ENCODE data around the gene RUNDC3A. TPM values are rescaled to one million over a fixed set of nuclear protein-coding genes. Genes with fewer than 3 reads are reported as not detected.
"Not testable (repeated sequence)": the region's sequence is repeated elsewhere in the genome, so short reads cannot be mapped to it uniquely, and the experiment has no call there.

The RUNDC3A gene
- total and polyA plus RNA-seq, 2 donors = 0.99 to 4.9 TPM

GRCh38 chr17:44331249-44331760 lies 22.9 kb downstream of the RUNDC3A start:
- H3K4me1 ChIP-seq (ENCODE audit: control insufficient read depth in 2 of 2, insufficient read depth in 2 of 2, low read length in 2 of 2) = peaks cover 0 to 10% of the 10 kb centered on the region in 2 donors
- H3K27ac ChIP-seq (ENCODE audit: low read depth in 1 of 2, low read length in 1 of 2) = no peak overlapping the region
- DNase-seq (ENCODE audit: low read depth in 6 of 9, low spot score in 9 of 9) = peak in 7 of 9 donors; percentile 64 to 87 (median 77)
- no peaks in the 10 kb centered on the region for H3K36me3 ChIP-seq (ENCODE audit: control insufficient read depth in 2 of 2, insufficient read depth in 2 of 2, low read length in 1 of 2)
- H3K9me3 ChIP-seq (ENCODE audit: control insufficient read depth in 2 of 2, insufficient read depth in 1 of 2, low read length in 1 of 2) = no peaks in the 10 kb centered on the region
- WGBS = 15% methylated on average over 7 of the region's 7 CpGs
- peaks cover 0 to 20% of the 10 kb centered on the region in 2 donors for H3K27me3 ChIP-seq (ENCODE audit: control insufficient read depth in 2 of 2, insufficient read depth in 1 of 2, low read length in 1 of 2)
- H3K4me3 ChIP-seq (ENCODE audit: low read length in 2 of 2) = no peak overlapping the region

- H3K4me1 ChIP-seq (ENCODE audit: control insufficient read depth in 2 of 2, insufficient read depth in 2 of 2, low read length in 2 of 2) = peaks cover 0 to 3% of the 10 kb centered on the region in 2 donors
Observed at GRCh38 chr17:44333371-44333770, 25.0 kb downstream of the RUNDC3A start.

GRCh38 chr17:44334315-44334714 lies 25.9 kb downstream of the RUNDC3A start:
- 79% methylated on average over 2 of the region's 2 CpGs for WGBS

More at GRCh38 chr17:44333371-44333770, 25.0 kb downstream of the RUNDC3A start:
- H3K27ac ChIP-seq (ENCODE audit: low read depth in 1 of 2, low read length in 1 of 2) = no peak overlapping the region
- WGBS = 83% methylated on average over 5 of the region's 5 CpGs
- H3K36me3 ChIP-seq (ENCODE audit: control insufficient read depth in 2 of 2, insufficient read depth in 2 of 2, low read length in 1 of 2) = no peaks in the 10 kb centered on the region
- no peak overlapping the region for H3K4me3 ChIP-seq (ENCODE audit: low read length in 2 of 2)
- DNase-seq (ENCODE audit: low read depth in 6 of 9, low spot score in 9 of 9) = no peak
- peaks cover 0 to 13% of the 10 kb centered on the region in 2 donors for H3K27me3 ChIP-seq (ENCODE audit: control insufficient read depth in 2 of 2, insufficient read depth in 1 of 2, low read length in 1 of 2)
- H3K9me3 ChIP-seq (ENCODE audit: control insufficient read depth in 2 of 2, insufficient read depth in 1 of 2, low read length in 1 of 2) = no peaks in the 10 kb centered on the region

GRCh38 chr17:44334727-44335126 lies 26.3 kb downstream of the RUNDC3A start:
- Histone ChIP-seq H3K9me3 (ENCODE audit: control insufficient read depth in 2 of 2, insufficient read depth in 1 of 2, low read length in 1 of 2) (no peaks in the 10 kb centered on the region), H3K27ac (ENCODE audit: low read depth in 1 of 2, low read length in 1 of 2) (no peak overlapping the region), H3K27me3 (ENCODE audit: control insufficient read depth in 2 of 2, insufficient read depth in 1 of 2, low read length in 1 of 2) (peaks cover 0 to 15% of the 10 kb centered on the region in 2 donors), H3K4me3 (ENCODE audit: low read length in 2 of 2) (no peak overlapping the region), H3K4me1 (ENCODE audit: control insufficient read depth in 2 of 2, insufficient read depth in 2 of 2, low read length in 2 of 2) (peaks cover 0 to 3% of the 10 kb centered on the region in 2 donors), H3K36me3 (ENCODE audit: control insufficient read depth in 2 of 2, insufficient read depth in 2 of 2, low read length in 1 of 2) (no peaks in the 10 kb centered on the region)
- DNase-seq (ENCODE audit: low read depth in 6 of 9, low spot score in 9 of 9) = no peak
- 88% methylated on average over 3 of the region's 3 CpGs for WGBS

More at GRCh38 chr17:44334315-44334714, 25.9 kb downstream of the RUNDC3A start:
- Histone ChIP-seq H3K4me3 (ENCODE audit: low read length in 2 of 2) (no peak overlapping the region), H3K9me3 (ENCODE audit: control insufficient read depth in 2 of 2, insufficient read depth in 1 of 2, low read length in 1 of 2) (no peaks in the 10 kb centered on the region), H3K36me3 (ENCODE audit: control insufficient read depth in 2 of 2, insufficient read depth in 2 of 2, low read length in 1 of 2) (no peaks in the 10 kb centered on the region), H3K27me3 (ENCODE audit: control insufficient read depth in 2 of 2, insufficient read depth in 1 of 2, low read length in 1 of 2) (peaks cover 0 to 15% of the 10 kb centered on the region in 2 donors), H3K4me1 (ENCODE audit: control insufficient read depth in 2 of 2, insufficient read depth in 2 of 2, low read length in 2 of 2) (peaks cover 0 to 3% of the 10 kb centered on the region in 2 donors), H3K27ac (ENCODE audit: low read depth in 1 of 2, low read length in 1 of 2) (peak overlapping the region in 1 of 2 donors; percentile 60)
- DNase-seq (ENCODE audit: low read depth in 6 of 9, low spot score in 9 of 9) = no peak

- H3K9me3 ChIP-seq (ENCODE audit: control insufficient read depth in 2 of 2, insufficient read depth in 1 of 2, low read length in 1 of 2) = no peaks in the 10 kb centered on the region
- no peak overlapping the region for H3K27ac ChIP-seq (ENCODE audit: low read depth in 1 of 2, low read length in 1 of 2)
- H3K27me3 ChIP-seq (ENCODE audit: control insufficient read depth in 2 of 2, insufficient read depth in 1 of 2, low read length in 1 of 2) = peaks cover 0 to 15% of the 10 kb centered on the region in 2 donors
- H3K4me3 ChIP-seq (ENCODE audit: low read length in 2 of 2) = no peak overlapping the region
- no peaks in the 10 kb centered on the region for H3K36me3 ChIP-seq (ENCODE audit: control insufficient read depth in 2 of 2, insufficient read depth in 2 of 2, low read length in 1 of 2)
- 94% methylated on average over 3 of the region's 3 CpGs for WGBS
- no peak for DNase-seq (ENCODE audit: low read depth in 6 of 9, low spot score in 9 of 9)
- H3K4me1 ChIP-seq (ENCODE audit: control insufficient read depth in 2 of 2, insufficient read depth in 2 of 2, low read length in 2 of 2) = peaks cover 0 to 3% of the 10 kb centered on the region in 2 donors
Observed at GRCh38 chr17:44335564-44335963, 27.2 kb downstream of the RUNDC3A start.

GRCh38 chr17:44335968-44336367 lies 27.6 kb downstream of the RUNDC3A start:
- H3K9me3 ChIP-seq (ENCODE audit: control insufficient read depth in 2 of 2, insufficient read depth in 1 of 2, low read length in 1 of 2) = no peaks in the 10 kb centered on the region
- H3K36me3 ChIP-seq (ENCODE audit: control insufficient read depth in 2 of 2, insufficient read depth in 2 of 2, low read length in 1 of 2) = no peaks in the 10 kb centered on the region
- DNase-seq (ENCODE audit: low read depth in 6 of 9, low spot score in 9 of 9) = no peak
- 69% methylated on average over 5 of the region's 5 CpGs for WGBS
- H3K4me3 ChIP-seq (ENCODE audit: low read length in 2 of 2) = no peak overlapping the region
- peaks cover 0 to 15% of the 10 kb centered on the region in 2 donors for H3K27me3 ChIP-seq (ENCODE audit: control insufficient read depth in 2 of 2, insufficient read depth in 1 of 2, low read length in 1 of 2)
- H3K4me1 ChIP-seq (ENCODE audit: control insufficient read depth in 2 of 2, insufficient read depth in 2 of 2, low read length in 2 of 2) = peaks cover 0 to 3% of the 10 kb centered on the region in 2 donors
- no peak overlapping the region for H3K27ac ChIP-seq (ENCODE audit: low read depth in 1 of 2, low read length in 1 of 2)

- WGBS = 83% methylated on average over 6 of the region's 6 CpGs
- no peak overlapping the region for H3K4me3 ChIP-seq (ENCODE audit: low read length in 2 of 2)
Observed at GRCh38 chr17:44338702-44339101, 30.3 kb downstream of the RUNDC3A start.

GRCh38 chr17:44340553-44340952 lies 32.2 kb downstream of the RUNDC3A start:
- H3K27me3 ChIP-seq (ENCODE audit: control insufficient read depth in 2 of 2, insufficient read depth in 1 of 2, low read length in 1 of 2) = peaks cover 0 to 44% of the 10 kb centered on the region in 2 donors
- not testable (repeated sequence) for DNase-seq (ENCODE audit: low read depth in 6 of 9, low spot score in 9 of 9); H3K27ac ChIP-seq (ENCODE audit: low read depth in 1 of 2, low read length in 1 of 2); H3K36me3 ChIP-seq (ENCODE audit: control insufficient read depth in 2 of 2, insufficient read depth in 2 of 2, low read length in 1 of 2); H3K4me1 ChIP-seq (ENCODE audit: control insufficient read depth in 2 of 2, insufficient read depth in 2 of 2, low read length in 2 of 2); H3K9me3 ChIP-seq (ENCODE audit: control insufficient read depth in 2 of 2, insufficient read depth in 1 of 2, low read length in 1 of 2); H3K4me3 ChIP-seq (ENCODE audit: low read length in 2 of 2)
- 95% methylated on average over 5 of the region's 5 CpGs for WGBS

More at GRCh38 chr17:44338702-44339101, 30.3 kb downstream of the RUNDC3A start:
- Histone ChIP-seq H3K36me3 (ENCODE audit: control insufficient read depth in 2 of 2, insufficient read depth in 2 of 2, low read length in 1 of 2) (no peaks in the 10 kb centered on the region), H3K27me3 (ENCODE audit: control insufficient read depth in 2 of 2, insufficient read depth in 1 of 2, low read length in 1 of 2) (peaks cover 0 to 34% of the 10 kb centered on the region in 2 donors), H3K27ac (ENCODE audit: low read depth in 1 of 2, low read length in 1 of 2) (no peak overlapping the region), H3K4me1 (ENCODE audit: control insufficient read depth in 2 of 2, insufficient read depth in 2 of 2, low read length in 2 of 2) (no peaks in the 10 kb centered on the region), H3K9me3 (ENCODE audit: control insufficient read depth in 2 of 2, insufficient read depth in 1 of 2, low read length in 1 of 2) (no peaks in the 10 kb centered on the region)
- DNase-seq (ENCODE audit: low read depth in 6 of 9, low spot score in 9 of 9) = no peak

- Histone ChIP-seq H3K9me3 (ENCODE audit: control insufficient read depth in 2 of 2, insufficient read depth in 1 of 2, low read length in 1 of 2) (no peaks in the 10 kb centered on the region), H3K36me3 (ENCODE audit: control insufficient read depth in 2 of 2, insufficient read depth in 2 of 2, low read length in 1 of 2) (no peaks in the 10 kb centered on the region), H3K4me1 (ENCODE audit: control insufficient read depth in 2 of 2, insufficient read depth in 2 of 2, low read length in 2 of 2) (peaks cover 4 to 20% of the 10 kb centered on the region in 2 donors), H3K27ac (ENCODE audit: low read depth in 1 of 2, low read length in 1 of 2) (no peak overlapping the region), H3K4me3 (ENCODE audit: low read length in 2 of 2) (no peak overlapping the region), H3K27me3 (ENCODE audit: control insufficient read depth in 2 of 2, insufficient read depth in 1 of 2, low read length in 1 of 2) (peaks cover 0 to 34% of the 10 kb centered on the region in 2 donors)
- DNase-seq (ENCODE audit: low read depth in 6 of 9, low spot score in 9 of 9) = no peak
- WGBS = 89% methylated on average over 11 of the region's 11 CpGs
Observed at GRCh38 chr17:44343510-44344209, 35.3 kb downstream of the RUNDC3A start.
